HG03045 (cell line): ENCODE data around the gene HRC.
"Not testable (repeated sequence)": the region's sequence is repeated elsewhere in the genome, so short reads cannot be mapped to it uniquely, and the experiment has no call there.

Experiments
- ATAC-seq: cut with Tn5 transposase; IDR thresholded peaks from one replicate; pipeline ENCODE4 v1.9.1; 2021; ENCODE audit warnings: mild to moderate bottlenecking, moderate library complexity; ENCODE audit not compliant: unreplicated experiment

HRC gene

GRCh38 chr19:49161987-49162386 lies 6.8 kb upstream of the HRC start:
- ATAC-seq = no peak

DNA sequence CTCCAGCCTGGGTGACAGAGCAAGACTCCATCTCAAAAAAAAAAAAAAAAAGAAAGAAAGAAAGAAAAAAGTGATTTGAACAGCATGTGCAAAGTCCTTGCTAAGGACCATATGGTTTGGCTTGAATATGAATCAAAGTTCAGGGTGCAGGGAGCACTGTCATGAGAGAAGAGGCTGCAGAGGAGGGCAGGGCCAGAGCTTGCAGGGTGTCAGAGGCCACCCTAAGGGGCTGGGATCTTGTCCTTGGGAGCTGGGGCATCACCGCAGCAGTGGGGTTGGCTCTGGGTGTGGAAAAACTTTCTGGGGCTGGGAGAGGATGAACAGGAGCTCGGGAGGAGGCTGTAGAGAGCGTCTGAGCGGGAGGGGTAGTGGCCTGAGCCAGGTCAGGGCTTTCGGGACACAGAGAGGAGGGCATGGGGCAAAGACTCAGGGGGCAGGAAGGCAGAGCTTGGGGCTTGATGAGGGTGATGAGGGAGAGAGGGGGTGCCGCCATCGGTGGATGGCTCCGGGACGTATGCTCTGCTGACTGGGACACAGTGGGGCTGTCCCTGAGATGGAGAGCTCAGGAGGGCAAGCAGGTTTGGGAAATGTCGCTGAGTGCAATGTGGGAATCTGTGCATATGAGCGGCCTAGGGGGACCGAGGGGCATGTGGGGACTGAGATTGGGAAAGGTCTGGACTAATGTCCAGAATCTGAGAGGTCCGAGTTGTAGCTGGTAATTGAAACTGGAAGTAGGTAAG lies 5.4 kb upstream of the HRC start:
- ATAC-seq = no peak

- no peak for ATAC-seq
These were observed 2.4 kb upstream of the HRC start, which contains the start of gene TRPM4 for GRCh38 chr19:49157445-49158224. Gene TRPM4, plus strand, starts transcription at chr19:49157792. Its CDS starts 75 bp downstream, at chr19:49157867.

DNA sequence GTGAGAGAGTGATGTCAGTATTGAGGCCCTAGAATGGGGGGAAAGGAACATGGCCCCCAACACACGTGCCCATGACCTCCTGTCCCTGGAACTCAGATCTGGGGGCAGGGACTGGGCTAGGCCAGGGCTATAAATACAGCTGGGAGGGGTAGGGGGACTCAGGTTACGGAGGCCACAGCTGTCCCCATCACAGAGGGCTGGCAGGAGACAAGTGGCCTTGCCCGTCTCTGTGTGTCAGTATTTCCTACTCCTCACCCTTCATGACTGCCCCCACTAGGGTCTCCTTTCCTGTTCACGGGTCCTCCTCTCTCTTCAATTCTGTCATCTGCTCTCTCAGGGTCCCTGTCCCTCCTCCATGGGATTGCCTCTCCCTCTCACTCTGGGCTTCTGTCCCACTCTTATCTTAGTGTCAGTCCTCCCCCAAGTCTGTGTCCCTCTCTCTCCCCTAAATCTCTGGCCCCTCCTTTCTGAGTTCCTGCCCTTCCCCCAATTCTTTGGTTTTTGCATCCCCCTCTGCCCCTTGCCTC lies 687 bp upstream of the HRC start:
- ATAC-seq = no peak

GRCh38 chr19:49154279-49154678 lies 917 bp downstream of the HRC start:
- no peak for ATAC-seq

DNA sequence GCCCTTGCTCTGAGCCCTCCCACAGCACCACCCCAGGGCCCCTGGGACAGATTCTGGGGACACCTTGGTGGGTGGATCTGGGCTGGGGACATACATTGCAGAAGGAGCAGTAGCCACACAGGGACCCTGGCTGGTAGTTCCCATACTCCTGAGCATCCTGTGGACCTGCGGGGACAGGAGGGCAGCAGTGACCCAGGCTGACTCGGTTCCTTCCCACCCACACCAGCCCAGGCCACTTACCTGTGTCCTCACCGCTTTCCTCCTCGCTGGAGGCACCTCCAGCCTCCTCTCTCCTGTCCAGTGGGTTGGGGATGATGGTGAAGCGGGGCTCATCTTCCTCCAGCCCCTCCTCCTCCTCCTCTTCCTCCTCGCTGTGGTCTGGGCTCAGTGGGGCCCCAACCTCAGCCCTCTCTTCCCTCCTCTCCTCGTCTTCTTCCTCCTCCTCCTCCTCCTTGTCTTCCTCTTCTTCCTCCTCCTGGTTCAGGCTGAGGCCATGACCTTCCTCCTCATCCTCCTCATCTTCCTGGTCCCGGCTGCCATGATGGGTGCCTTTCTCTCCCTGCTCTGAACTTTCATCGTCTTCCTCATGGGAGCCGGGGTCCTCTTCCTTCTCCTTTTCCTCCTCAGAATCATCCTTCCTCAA lies 1.9 kb downstream of the HRC start:
- no peak for ATAC-seq

DNA sequence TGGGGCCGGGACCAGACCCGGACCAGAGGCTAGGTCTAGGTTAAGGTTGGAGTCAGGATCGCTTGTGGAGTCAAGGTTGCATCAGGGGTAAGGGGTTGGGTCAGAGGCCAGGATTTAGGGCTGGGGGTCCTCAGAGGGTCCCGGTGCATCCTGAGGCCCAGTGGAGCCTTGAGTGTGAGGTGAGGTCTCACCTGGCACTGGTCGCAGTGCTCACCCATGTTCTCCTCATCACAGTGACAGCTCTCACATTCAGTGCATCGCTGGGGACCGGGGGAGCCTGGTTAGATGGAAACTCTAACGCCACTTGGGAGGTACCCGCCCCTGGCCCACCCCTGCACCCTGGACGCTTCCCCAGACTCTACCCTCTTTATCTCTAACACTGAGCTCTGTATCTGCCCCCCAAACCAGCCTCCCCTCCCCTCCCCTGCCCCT lies 3.1 kb downstream of the HRC start:
- no peak for ATAC-seq

- no peak for ATAC-seq
These were observed 3.7 kb downstream of the HRC start for GRCh38 chr19:49151267-49152118.

- ATAC-seq = no peak
These were observed 4.3 kb downstream of the HRC start for GRCh38 chr19:49150944-49151243.

- ATAC-seq = no peak
These were observed 4.9 kb downstream of the HRC start for GRCh38 chr19:49150106-49150943.

- no peak for ATAC-seq
These were observed 5.5 kb downstream of the HRC start for GRCh38 chr19:49149652-49150105.

- ATAC-seq = no peak
These were observed 6.2 kb downstream of the HRC start for GRCh38 chr19:49148784-49149651.

GRCh38 chr19:49148044-49148682 lies 7.0 kb downstream of the HRC start:
- ATAC-seq = no peak

DNA sequence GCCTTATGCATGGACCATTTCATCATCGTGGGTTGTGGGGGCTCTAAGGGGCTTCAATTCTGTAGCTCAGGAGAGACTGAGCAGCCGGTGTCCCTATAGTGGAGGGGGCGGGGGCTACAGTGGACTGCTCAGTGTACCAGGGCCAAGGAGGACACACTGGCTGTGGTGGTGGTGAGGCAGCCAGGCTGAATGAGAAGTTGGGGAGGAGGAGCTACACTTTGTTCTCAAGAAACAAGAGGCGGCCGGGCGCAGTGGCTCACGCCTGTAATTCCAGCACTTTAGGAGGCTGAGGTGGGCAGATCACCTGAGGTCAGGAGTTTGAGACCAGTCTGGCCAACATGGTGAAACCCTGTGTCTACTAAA lies 8.8 kb downstream of the HRC start:
- not testable (repeated sequence) for ATAC-seq

GRCh38 chr19:49145573-49146407 lies 9.4 kb downstream of the HRC start:
- ATAC-seq = no peak

DNA sequence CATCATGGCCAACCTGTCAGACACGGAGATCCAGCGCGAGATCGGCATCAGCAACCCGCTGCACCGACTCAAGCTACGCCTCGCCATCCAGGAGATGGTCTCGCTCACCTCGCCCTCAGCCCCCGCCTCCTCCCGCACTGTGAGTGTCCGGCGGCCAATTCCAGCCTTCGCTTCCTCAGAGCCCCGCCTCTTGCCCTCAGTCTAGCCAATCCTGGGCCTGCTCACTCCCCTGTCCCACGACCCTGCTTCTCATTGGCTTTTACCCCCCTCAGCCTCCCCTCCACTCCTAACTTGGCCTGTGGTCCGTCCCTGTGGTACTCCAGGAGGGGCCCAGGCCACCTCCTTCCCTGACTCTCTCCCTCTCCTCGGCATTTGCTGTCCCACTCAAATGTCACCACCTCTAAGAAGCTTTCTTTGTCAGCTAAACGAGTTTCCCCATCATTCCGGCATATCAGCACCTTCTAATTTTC lies 12.3 kb downstream of the HRC start:
- ATAC-seq = peak; percentile 71

DNA sequence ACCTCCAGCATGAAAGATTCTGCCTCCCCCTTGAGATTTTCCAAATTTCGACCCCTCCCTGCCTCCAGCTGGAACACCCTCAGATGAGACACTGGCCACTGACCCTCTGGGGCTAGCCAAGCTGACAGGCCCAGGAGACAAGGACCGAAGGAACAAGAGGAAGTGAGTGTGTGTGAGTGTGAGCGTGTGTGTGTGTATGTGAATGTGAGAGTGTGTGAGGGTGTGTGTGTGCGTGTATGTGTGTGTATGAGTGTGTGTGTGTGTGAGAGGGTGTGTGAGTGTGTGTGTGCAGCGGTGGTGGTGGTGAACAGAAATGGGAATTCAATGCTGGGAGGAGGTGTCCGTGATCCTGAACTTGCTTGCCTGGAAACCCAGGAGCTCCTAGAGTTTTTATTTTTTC lies 13.8 kb downstream of the HRC start:
- no peak for ATAC-seq
